Fibroblast of skin of back (primary cell): ENCODE results near the gene POLG.
A peak's percentile ranks its signal among the peaks of the same experiment; 100 is the strongest.

Experiments used
- DNase-seq: peaks from one replicate; pipeline ENCODE4 v3.0.0-alpha.2; 2013

The POLG gene

GRCh38 chr15:89356634-89357298 is 22.1 kb upstream of the POLG start:
- no peak for DNase-seq

GRCh38 chr15:89353991-89354390 is 19.4 kb upstream of the POLG start:
- no peak for DNase-seq

GRCh38 chr15:89352476-89352875 is 17.9 kb upstream of the POLG start:
- no peak for DNase-seq

- DNase-seq, result no peak
Measured at GRCh38 chr15:89349206-89349558, 14.6 kb upstream of the POLG start.

GRCh38 chr15:89346516-89347231 is 12.1 kb upstream of the POLG start:
- DNase-seq, result no peak

- DNase-seq, result no peak
Measured at GRCh38 chr15:89345248-89345647, 10.6 kb upstream of the POLG start.

GRCh38 chr15:89342840-89343239 is 8.2 kb upstream of the POLG start:
- no peak for DNase-seq

- no peak for DNase-seq
Measured at GRCh38 chr15:89341316-89342005, 6.8 kb upstream of the POLG start.

- no peak for DNase-seq
Measured at GRCh38 chr15:89340573-89340972, 5.9 kb upstream of the POLG start.

- DNase-seq, result no peak
Measured at GRCh38 chr15:89338036-89338435, 3.4 kb upstream of the POLG start.

- DNase-seq, result no peak
Measured at GRCh38 chr15:89335298-89336041, 846 bp upstream of the POLG start.

GRCh38 chr15:89333959-89334509 is 590 bp downstream of the POLG start:
- no peak for DNase-seq

- DNase-seq, result no peak
Measured at GRCh38 chr15:89333011-89333860, 1.4 kb downstream of the POLG start.

- peak; percentile 39 for DNase-seq
Measured at GRCh38 chr15:89332446-89332845, 2.2 kb downstream of the POLG start.

- DNase-seq, result no peak
Measured at GRCh38 chr15:89330881-89331595, 3.6 kb downstream of the POLG start.

GRCh38 chr15:89330119-89330518 is 4.5 kb downstream of the POLG start:
- no peak for DNase-seq

GRCh38 chr15:89329329-89330084 is 5.1 kb downstream of the POLG start:
- DNase-seq, result no peak

GRCh38 chr15:89328398-89329254 is 6.0 kb downstream of the POLG start:
- no peak for DNase-seq

GRCh38 chr15:89327113-89327512 is 7.5 kb downstream of the POLG start:
- DNase-seq, result no peak
